AG10803 (cell line): ENCODE measurements around the gene ANKIB1.

Experiments used
- DNase-seq: peaks from one replicate; pipeline ENCODE4 v3.0.0; 2010; ENCODE audit warnings: low read depth
- H3K4me3 ChIP-seq: 2 replicates; pipeline ENCODE4 v1.5.1; 2011; ENCODE audit warnings: mild to moderate bottlenecking, low read length, control low read depth
- TF ChIP-seq, protein P1 (sequence below): conservative IDR thresholded peaks from 2 replicates; pipeline ENCODE4 v1.5.1; 2011; ENCODE audit warnings: mild to moderate bottlenecking, low read length, control low read depth, inconsistent platforms

Gene ANKIB1, protein sequence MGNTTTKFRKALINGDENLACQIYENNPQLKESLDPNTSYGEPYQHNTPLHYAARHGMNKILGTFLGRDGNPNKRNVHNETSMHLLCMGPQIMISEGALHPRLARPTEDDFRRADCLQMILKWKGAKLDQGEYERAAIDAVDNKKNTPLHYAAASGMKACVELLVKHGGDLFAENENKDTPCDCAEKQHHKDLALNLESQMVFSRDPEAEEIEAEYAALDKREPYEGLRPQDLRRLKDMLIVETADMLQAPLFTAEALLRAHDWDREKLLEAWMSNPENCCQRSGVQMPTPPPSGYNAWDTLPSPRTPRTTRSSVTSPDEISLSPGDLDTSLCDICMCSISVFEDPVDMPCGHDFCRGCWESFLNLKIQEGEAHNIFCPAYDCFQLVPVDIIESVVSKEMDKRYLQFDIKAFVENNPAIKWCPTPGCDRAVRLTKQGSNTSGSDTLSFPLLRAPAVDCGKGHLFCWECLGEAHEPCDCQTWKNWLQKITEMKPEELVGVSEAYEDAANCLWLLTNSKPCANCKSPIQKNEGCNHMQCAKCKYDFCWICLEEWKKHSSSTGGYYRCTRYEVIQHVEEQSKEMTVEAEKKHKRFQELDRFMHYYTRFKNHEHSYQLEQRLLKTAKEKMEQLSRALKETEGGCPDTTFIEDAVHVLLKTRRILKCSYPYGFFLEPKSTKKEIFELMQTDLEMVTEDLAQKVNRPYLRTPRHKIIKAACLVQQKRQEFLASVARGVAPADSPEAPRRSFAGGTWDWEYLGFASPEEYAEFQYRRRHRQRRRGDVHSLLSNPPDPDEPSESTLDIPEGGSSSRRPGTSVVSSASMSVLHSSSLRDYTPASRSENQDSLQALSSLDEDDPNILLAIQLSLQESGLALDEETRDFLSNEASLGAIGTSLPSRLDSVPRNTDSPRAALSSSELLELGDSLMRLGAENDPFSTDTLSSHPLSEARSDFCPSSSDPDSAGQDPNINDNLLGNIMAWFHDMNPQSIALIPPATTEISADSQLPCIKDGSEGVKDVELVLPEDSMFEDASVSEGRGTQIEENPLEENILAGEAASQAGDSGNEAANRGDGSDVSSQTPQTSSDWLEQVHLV

DNA sequence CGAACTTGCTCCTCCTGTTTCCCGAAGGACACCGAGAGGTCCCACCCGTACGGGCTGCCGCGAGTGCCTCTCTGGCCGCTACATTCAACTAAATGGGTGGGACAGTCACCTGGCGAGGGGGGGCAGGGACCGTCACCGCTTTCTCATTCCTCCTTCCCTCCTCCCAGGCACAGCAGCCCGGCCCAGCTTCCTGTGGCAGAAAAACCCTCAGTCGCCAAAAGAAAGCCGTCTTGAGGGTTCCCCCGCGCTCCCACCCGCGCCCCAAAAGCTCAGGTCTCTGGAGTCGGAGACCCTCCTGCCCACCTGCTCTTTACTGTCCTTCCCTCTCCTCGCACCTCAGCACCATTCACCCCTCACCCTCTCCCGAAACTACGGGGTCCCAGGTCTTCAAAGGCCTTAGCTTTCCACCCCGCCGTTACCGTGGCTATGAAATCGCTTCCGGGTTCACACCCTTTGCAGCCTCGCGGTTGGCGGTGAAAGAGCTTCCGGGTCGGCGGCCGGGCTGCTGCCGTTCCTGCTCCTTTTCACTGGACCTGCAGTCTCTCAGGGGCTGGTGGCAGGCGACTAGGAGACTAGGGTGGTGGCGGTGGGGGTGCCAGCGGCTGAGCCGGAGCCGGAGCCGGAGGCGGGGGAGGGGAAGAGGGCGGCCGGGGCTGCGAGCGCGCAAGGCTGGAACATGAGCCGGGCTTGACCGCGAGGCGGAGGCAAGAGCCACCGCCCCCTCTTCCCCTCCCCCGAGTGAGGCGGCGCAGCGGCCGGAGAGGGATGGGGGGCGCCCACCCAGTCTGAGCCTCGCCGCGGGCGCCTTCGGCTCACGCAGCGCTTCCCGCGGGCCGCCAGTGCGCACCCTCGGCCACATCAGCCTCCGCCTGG is at the start of gene ANKIB1, which contains the start of gene KRIT1:
ANKIB1 (plus strand) TSS at position 488 of the 873 bp plus-strand sequence. CDS start 49,005 bp downstream, outside the sequence.
KRIT1 (minus strand) TSS at position 428 of the 873 bp plus-strand sequence. CDS start 3,779 bp downstream, outside the sequence.
- TF ChIP-seq, protein P1, sequence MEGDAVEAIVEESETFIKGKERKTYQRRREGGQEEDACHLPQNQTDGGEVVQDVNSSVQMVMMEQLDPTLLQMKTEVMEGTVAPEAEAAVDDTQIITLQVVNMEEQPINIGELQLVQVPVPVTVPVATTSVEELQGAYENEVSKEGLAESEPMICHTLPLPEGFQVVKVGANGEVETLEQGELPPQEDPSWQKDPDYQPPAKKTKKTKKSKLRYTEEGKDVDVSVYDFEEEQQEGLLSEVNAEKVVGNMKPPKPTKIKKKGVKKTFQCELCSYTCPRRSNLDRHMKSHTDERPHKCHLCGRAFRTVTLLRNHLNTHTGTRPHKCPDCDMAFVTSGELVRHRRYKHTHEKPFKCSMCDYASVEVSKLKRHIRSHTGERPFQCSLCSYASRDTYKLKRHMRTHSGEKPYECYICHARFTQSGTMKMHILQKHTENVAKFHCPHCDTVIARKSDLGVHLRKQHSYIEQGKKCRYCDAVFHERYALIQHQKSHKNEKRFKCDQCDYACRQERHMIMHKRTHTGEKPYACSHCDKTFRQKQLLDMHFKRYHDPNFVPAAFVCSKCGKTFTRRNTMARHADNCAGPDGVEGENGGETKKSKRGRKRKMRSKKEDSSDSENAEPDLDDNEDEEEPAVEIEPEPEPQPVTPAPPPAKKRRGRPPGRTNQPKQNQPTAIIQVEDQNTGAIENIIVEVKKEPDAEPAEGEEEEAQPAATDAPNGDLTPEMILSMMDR = no peak; the same call in 1 of the 2 replicates
- DNase-seq = peak; percentile 71

DNA sequence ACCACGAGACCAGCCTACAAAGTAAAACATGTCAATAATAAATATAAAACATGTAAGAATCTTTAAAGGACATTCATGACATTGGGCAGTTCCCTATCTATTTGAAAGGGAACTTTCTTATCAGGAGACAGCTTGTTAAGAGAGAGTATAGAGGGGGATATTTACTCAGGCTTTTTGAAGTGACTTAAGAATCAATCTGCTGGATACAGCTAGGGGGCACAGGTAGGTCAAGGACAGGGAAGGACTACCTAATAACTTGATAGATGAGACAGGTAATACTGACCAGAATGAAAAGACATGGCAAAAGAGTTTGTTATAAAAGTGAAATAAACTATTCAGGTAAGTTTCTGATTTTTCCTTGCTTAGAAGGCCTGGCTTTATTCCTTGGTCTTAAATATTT is 45.0 kb upstream of the ANKIB1 start:
- H3K4me3 ChIP-seq = no peak overlapping the region
- TF ChIP-seq, protein P1 = no peak
- DNase-seq = no peak

More for the DNA sequence above, at the start of gene ANKIB1, which contains the start of gene KRIT1:
- H3K4me3 ChIP-seq = peak within 1 kb of the TSS; percentile 90

DNA sequence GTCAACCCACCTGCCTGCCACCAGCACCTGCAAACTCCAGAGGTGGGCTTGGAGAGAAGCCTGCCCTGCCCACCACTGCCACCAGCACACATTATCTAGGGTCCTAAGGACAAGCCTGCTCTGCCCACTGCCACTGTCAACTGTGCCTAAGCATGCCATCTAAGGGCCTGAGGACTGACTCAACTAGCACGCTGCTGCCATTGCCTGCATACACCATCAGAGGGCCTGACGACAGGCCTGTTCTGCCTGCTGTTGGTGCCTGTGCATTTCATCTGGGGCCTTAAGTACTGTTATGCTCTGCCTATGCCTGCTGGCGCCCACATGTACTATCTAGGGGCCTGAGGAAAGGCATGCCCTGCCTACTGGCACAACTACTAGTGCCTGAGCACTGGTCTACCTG is 39.8 kb upstream of the ANKIB1 start:
- DNase-seq = no peak
- TF ChIP-seq, protein P1 = no peak
- no peak overlapping the region for H3K4me3 ChIP-seq

DNA sequence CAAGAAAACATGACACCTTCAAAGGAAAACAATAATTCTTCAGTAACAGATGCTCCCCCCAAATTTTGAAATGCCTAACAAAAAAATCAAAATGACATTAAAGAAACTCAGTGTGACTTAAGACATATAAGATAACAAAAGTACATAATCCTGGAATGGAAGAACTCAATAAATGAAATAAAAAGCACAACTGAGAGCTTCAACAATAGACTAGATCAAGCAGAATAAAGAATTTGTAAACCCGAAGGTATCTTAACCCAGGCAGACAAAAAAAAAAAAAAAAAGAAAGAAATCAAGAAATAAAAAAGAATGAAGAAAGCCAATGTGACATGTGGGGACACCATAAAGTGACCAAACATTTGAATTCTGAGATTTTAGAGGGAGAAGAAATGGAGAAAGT is 39.1 kb upstream of the ANKIB1 start:
- TF ChIP-seq, protein P1 = no peak
- DNase-seq = no peak
- no peak overlapping the region for H3K4me3 ChIP-seq

DNA sequence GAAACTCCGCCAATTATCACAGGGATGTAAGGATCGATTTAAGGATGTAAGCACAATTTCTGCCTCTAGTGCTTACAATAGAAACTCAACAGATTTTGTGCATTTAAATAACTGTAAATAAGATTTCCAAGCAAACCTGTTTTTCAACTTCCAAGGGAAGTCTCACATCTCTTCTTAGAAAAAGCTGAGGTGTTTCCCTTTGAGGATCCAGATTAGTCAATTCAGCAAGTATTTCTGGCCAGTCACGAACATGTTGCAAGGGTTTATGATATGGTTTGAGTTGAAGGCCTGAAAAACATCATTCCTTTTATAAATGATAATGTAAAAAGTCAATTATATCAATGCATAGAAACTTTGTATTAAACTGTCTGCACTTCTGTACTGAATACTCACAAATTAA is 24.0 kb upstream of the ANKIB1 start:
- DNase-seq = no peak
- H3K4me3 ChIP-seq = no peak overlapping the region
- TF ChIP-seq, protein P1 = no peak

DNA sequence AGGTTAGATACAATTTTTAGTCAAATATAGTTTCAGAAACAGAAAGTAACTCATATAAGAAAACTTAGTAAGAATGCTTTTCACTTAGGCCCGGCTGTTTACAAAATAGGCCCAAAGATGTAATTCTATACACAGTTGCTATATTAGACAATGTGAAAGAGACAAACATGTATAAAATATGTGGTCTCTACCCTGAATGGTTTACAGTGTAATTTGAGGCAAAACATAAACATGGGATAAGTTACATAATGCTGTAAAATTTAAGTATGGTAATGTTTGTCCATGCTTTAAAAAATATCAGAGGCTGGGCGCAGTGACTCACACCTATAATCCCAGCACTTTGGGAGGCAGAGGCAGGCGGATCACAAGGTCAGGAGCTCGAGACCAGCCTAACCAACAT is 18.8 kb upstream of the ANKIB1 start:
- no peak for DNase-seq
- H3K4me3 ChIP-seq = no peak overlapping the region
- TF ChIP-seq, protein P1 = no peak
